HCT116 (cell line): ENCODE results near the gene NUDT2. TPM values are rescaled to one million over a fixed set of nuclear protein-coding genes. Genes with fewer than 3 reads are reported as not detected.
A peak's percentile ranks its signal among the peaks of the same experiment; 100 is the strongest.

Experiments used
- ATAC-seq: fragments of 200-7000 bp; cut with Tn5 transposase; 2 replicates; pipeline ENCODE4 v1.9.1; 2020; ENCODE audit warnings: mild to moderate bottlenecking, moderate library complexity
- BruUV-seq: library from RNA; stranded (reverse); fragments of 400-500 nt; replicated peaks from 2 replicates; lab custom pipeline; 2021; lab: Mats Ljungman, UMichigan
- CTCF ChIA-PET: fragments of 300-600 bp; sonication (Branson Sonifier 250); formaldehyde crosslinking; loops from one replicate; lab custom pipeline; 2021; ENCODE audit warnings: antibody characterized with exemption; lab: Charles Lee
- POLR2A ChIA-PET: fragments of 300-600, 350-600 bp; sonication (Branson Sonifier 250); formaldehyde crosslinking; loops from one replicate; lab custom pipeline; 2021; ENCODE audit warnings: antibody characterized with exemption; lab: Charles Lee
- RAD21 ChIA-PET, 2 experiments: fragments of 300-600 bp; sonication (Branson Sonifier 250); formaldehyde crosslinking; loops; one replicate each; lab custom pipeline; 2023; ENCODE audit warnings: low total read pairs in 2 of 2; ENCODE audit not compliant: uncharacterized antibody in 2 of 2, unreplicated experiment in 2 of 2, low non-redundant PET in 1 of 2; lab: Charles Lee
- DNase-seq: peaks from one replicate; pipeline ENCODE4 v3.0.0-alpha.2; 2010; ENCODE audit warnings: low read depth, low spot score
- H2AFZ ChIP-seq: fragments of 200-600 bp; shearing (Covaris generic), sonication (generic); 2 replicates; pipeline ENCODE4 v1.6.1; 2017; ENCODE audit warnings: low read depth, mixed run types, mixed read lengths, antibody characterized with exemption, low read length; ENCODE audit not compliant: poor library complexity, severe bottlenecking
- H3K27ac ChIP-seq: 2 replicates; pipeline ENCODE4 v1.5.1; 2012; ENCODE audit warnings: low read depth, low read length
- H3K27me3 ChIP-seq: fragments of 200-600 bp; sonication (generic); 2 replicates; pipeline ENCODE4 v1.6.1; 2016; ENCODE audit warnings: mixed run types, low read length, mixed read lengths; ENCODE audit not compliant: insufficient read depth
- H3K36me3 ChIP-seq, 2 experiments: fragments of 200-500 bp in 1 of 2; fragments of 200-600 bp in 1 of 2; sonication (Bioruptor generic) in 1 of 2; sonication (generic) in 1 of 2; 2 replicates each; pipeline versions ENCODE4 v1.5.1 to v1.6.1; 2014 to 2016; ENCODE audit warnings: low read length in 2 of 2, inconsistent platforms in 1 of 2, mixed read lengths in 1 of 2, mixed run types in 1 of 2; ENCODE audit not compliant: insufficient read depth in 2 of 2, control insufficient read depth in 1 of 2
- H3K4me1 ChIP-seq, 2 experiments: fragments of 200-600 bp in 1 of 2; sonication (generic) in 1 of 2; 2 replicates each; pipeline versions ENCODE4 v1.5.1 to v1.6.1; 2012 to 2017; ENCODE audit warnings: low read length in 2 of 2, inconsistent platforms in 1 of 2, mild to moderate bottlenecking in 1 of 2, mixed read lengths in 1 of 2, mixed run types in 1 of 2, moderate library complexity in 1 of 2; ENCODE audit not compliant: insufficient read depth in 2 of 2, control insufficient read depth in 1 of 2
- H3K4me2 ChIP-seq: fragments of 200-600 bp; sonication (generic); 2 replicates; pipeline ENCODE4 v1.6.1; 2017; ENCODE audit warnings: mixed run types, low read length, mixed read lengths
- H3K4me3 ChIP-seq, 2 experiments: fragments of 200-600 bp in 1 of 2; sonication (generic) in 1 of 2; replicated peaks in 1 of 2; 2 replicates each; pipeline ENCODE4 v1.5.1; 2011 to 2016; ENCODE audit warnings: low read length in 2 of 2, control low read depth in 1 of 2, low read depth in 1 of 2, mild to moderate bottlenecking in 1 of 2, mixed read lengths in 1 of 2, mixed run types in 1 of 2
- H3K79me2 ChIP-seq: fragments of 200-600 bp; sonication (generic); 2 replicates; pipeline ENCODE4 v1.6.1; 2017; ENCODE audit warnings: mild to moderate bottlenecking, mixed run types, low read length, moderate library complexity, mixed read lengths; ENCODE audit not compliant: insufficient read depth
- H3K9ac ChIP-seq: fragments of 200-600 bp; sonication (generic); 2 replicates; pipeline ENCODE4 v1.6.1; 2016; ENCODE audit warnings: low read length, mixed read lengths
- H3K9me2 ChIP-seq: fragments of 200-600 bp; sonication (generic), shearing (Covaris generic); 2 replicates; pipeline ENCODE4 v1.6.1; 2017; ENCODE audit warnings: mixed run types, mild to moderate bottlenecking, moderate library complexity; ENCODE audit not compliant: insufficient read depth
- H3K9me3 ChIP-seq, 2 experiments: fragments of 200-500 bp in 1 of 2; fragments of 200-600 bp in 1 of 2; sonication (Bioruptor generic) in 1 of 2; sonication (generic) in 1 of 2; 2 replicates each; pipeline ENCODE4 v1.6.1; 2014 to 2017; ENCODE audit warnings: low read length in 2 of 2, mixed read lengths in 2 of 2, inconsistent platforms in 1 of 2, low read depth in 1 of 2, mild to moderate bottlenecking in 1 of 2, mixed run types in 1 of 2, moderate library complexity in 1 of 2; ENCODE audit not compliant: control insufficient read depth in 1 of 2, insufficient read depth in 1 of 2
- H4K20me1 ChIP-seq: fragments of 200-600 bp; sonication (generic), shearing (Covaris generic); 2 replicates; pipeline ENCODE4 v1.6.1; 2017; ENCODE audit warnings: mixed run types, mild to moderate bottlenecking, moderate library complexity; ENCODE audit not compliant: insufficient read depth
- ATF3 ChIP-seq: IDR thresholded peaks from 2 replicates; pipeline ENCODE4 v1.6.1; 2012
- CBX3 ChIP-seq: IDR thresholded peaks from 2 replicates; pipeline ENCODE4 v1.6.1; 2012; ENCODE audit warnings: low read depth
- CEBPB ChIP-seq: IDR thresholded peaks from 2 replicates; pipeline ENCODE4 v1.6.1; 2012; ENCODE audit warnings: low read depth
- FOSL1 ChIP-seq: IDR thresholded peaks from 2 replicates; pipeline ENCODE4 v1.6.1; 2012; ENCODE audit warnings: low read depth
- JUND ChIP-seq: IDR thresholded peaks from 2 replicates; pipeline ENCODE4 v1.6.1; 2012
- POLR2A ChIP-seq: IDR thresholded peaks from 2 replicates; pipeline ENCODE4 v1.7.0; 2011; ENCODE audit warnings: borderline replicate concordance; ENCODE audit not compliant: insufficient read depth, insufficient read length; ENCODE audit errors: extremely low read depth
- SIN3A ChIP-seq: IDR thresholded peaks from 2 replicates; pipeline ENCODE4 v1.6.1; 2012; ENCODE audit warnings: low read depth
- SP1 ChIP-seq: IDR thresholded peaks from 2 replicates; pipeline ENCODE4 v1.6.1; 2012; ENCODE audit warnings: low read depth
- SRF ChIP-seq: IDR thresholded peaks from 2 replicates; pipeline ENCODE4 v1.6.1; 2012; ENCODE audit warnings: low read depth
- TCF7L2 ChIP-seq: IDR thresholded peaks from 2 replicates; pipeline ENCODE4 v1.7.0; 2011; ENCODE audit warnings: borderline replicate concordance, inconsistent platforms; ENCODE audit not compliant: insufficient read depth, insufficient read length; ENCODE audit errors: extremely low read depth
- ZNF274 ChIP-seq: fragments of 200-500 bp; sonication (Bioruptor generic); IDR thresholded peaks from 2 replicates; pipeline ENCODE4 v1.6.1; 2014; ENCODE audit warnings: mild to moderate bottlenecking, low read depth, low read length, inconsistent platforms
- intact Hi-C: fragments of 100-400 bp; cut with micrococcal nuclease; formaldehyde crosslinking; loops from 2 replicates; pipeline ENCODE4 v1.10.0; 2022
- total RNA-seq: library from RNA; stranded (reverse); gene quantifications from one replicate; pipeline ENCODE4 v1.2.1, GENCODE V29; 2021; ENCODE audit not compliant: unreplicated experiment
- TF ChIP-seq, protein P1 (sequence below), 3 experiments: fragments of 200-600 bp in 1 of 3; sonication (generic) in 1 of 3; IDR thresholded peaks in 2 of 3; conservative IDR thresholded peaks in 1 of 3; 2 replicates each; pipeline ENCODE4 v1.5.1; 2012 to 2017; ENCODE audit warnings: low read depth in 2 of 3, low read length in 2 of 3, antibody characterized with exemption in 1 of 3, borderline replicate concordance in 1 of 3, control low read depth in 1 of 3, mild to moderate bottlenecking in 1 of 3, mixed read lengths in 1 of 3, mixed run types in 1 of 3, moderate library complexity in 1 of 3; ENCODE audit not compliant: insufficient read depth in 1 of 3

Gene NUDT2
- total RNA-seq, 1 experiment from 2014 or later: 39.3 TPM

DNA sequence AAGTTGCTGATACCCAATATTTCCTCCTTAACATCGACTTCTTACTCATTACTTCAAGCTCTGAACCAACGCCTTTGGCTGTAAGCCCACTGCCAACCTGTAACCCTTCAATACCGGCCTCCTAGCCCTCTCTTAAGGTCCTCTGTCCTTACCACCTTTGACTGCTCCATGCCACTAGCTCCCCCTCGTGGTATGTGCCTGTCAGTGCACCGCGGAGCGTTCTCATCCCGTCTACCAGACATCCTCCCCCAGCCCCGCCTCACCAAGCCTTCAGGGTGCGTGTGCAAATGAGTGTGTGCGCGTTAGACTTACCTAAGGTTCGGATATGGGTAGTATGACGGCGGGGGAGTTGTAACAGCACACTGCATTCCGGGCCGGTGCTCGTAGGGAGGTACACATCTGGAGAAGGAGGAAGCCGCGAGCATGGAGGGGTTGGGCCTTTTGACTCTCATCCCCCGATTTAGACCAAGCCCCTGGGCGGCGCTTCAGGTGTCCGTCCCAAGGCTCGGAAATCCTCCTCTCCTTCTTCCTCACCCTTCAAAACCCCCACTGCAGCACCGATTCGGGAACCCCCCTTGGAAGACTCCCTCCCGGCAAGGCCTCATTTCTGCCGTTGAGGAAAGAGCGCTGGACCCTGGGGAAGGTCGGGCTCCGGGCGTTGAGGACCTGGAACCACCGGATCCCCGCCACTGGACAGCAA lies 50.1 kb downstream of the NUDT2 start:
- no peaks in the 10 kb centered on the region for H4K20me1 ChIP-seq
- intact Hi-C loops: loop anchor here (1.0 to 5.0 kb wide), 4 partner anchors 47 to 252 kb away; partner anchors contain the start of genes DCAF12 and UBAP1
- no peaks in the 10 kb centered on the region for H3K9me2 ChIP-seq
- BruUV-seq: no TSS peak
- H2AFZ ChIP-seq: peak overlapping the region; percentile 84
- no peaks in the 10 kb centered on the region for H3K27me3 ChIP-seq
- POLR2A ChIA-PET: no interaction called here
- DNase-seq (peak; percentile 77), ATAC-seq (peak; percentile 52)
- peaks cover 31 to 50% of the 10 kb centered on the region in 2 experiments for H3K4me1 ChIP-seq
- peak overlapping the region; percentile 36 to 56 for H3K4me3 ChIP-seq
- H3K4me2 ChIP-seq: peak overlapping the region; percentile 91
- peak overlapping the region; percentile 19; the same call in 1 of the 2 replicates for H3K9ac ChIP-seq
- H3K27ac ChIP-seq: peak overlapping the region; percentile 43; the same call in 1 of the 2 replicates
- no peaks in the 10 kb centered on the region for H3K79me2 ChIP-seq
- TF ChIP-seq TCF7L2 (no peak), POLR2A (no peak)
- TF ChIP-seq, protein P1, sequence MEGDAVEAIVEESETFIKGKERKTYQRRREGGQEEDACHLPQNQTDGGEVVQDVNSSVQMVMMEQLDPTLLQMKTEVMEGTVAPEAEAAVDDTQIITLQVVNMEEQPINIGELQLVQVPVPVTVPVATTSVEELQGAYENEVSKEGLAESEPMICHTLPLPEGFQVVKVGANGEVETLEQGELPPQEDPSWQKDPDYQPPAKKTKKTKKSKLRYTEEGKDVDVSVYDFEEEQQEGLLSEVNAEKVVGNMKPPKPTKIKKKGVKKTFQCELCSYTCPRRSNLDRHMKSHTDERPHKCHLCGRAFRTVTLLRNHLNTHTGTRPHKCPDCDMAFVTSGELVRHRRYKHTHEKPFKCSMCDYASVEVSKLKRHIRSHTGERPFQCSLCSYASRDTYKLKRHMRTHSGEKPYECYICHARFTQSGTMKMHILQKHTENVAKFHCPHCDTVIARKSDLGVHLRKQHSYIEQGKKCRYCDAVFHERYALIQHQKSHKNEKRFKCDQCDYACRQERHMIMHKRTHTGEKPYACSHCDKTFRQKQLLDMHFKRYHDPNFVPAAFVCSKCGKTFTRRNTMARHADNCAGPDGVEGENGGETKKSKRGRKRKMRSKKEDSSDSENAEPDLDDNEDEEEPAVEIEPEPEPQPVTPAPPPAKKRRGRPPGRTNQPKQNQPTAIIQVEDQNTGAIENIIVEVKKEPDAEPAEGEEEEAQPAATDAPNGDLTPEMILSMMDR (IDR thresholded peaks at IDR 0.05 in 2 of 3, conservative IDR thresholded peaks at IDR 0.05 in 1 of 3; ENCODE audit: borderline replicate concordance in 1 of 3, insufficient read depth in 1 of 3, low read depth in 2 of 3, low read length in 2 of 3): peak in 2 of 3 experiments; percentile 97 to 99; a peak in 4 of 6 replicates
- RAD21 ChIA-PET: no interaction called here
- H3K9me3 ChIP-seq: no peaks in the 10 kb centered on the region
- H3K36me3 ChIP-seq: no peaks in the 10 kb centered on the region
- CTCF ChIA-PET: interaction anchor here (0.6 to 6.7 kb wide), 13 partner anchors 9 to 755 kb away, joined by 3 to 54 read pairs (median 3); no protein-coding TSS in a partner anchor

DNA sequence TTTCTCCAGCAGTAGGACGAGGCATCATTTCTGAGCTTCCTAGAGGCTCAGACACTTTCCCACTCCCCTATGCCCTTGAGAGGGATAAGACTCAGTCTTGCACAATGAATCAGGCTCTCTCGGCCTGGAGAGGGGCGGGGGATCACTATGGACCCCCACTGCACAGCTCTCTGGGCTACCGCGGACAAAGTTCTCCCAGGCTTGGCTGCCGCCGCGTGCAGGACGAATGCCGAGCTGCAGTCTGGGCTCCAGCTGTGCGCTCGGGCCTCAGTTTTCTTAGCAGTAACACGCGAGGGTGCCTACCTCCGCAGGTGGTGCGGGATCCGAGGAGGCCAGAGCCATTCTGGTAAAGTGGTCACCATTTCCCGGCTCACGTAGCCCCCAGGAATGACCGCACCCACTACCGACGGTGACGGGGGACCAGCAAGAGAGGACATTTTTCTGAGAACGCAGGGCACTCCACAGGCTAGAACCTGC lies 50.7 kb downstream of the NUDT2 start:
- no peaks in the 10 kb centered on the region for H3K27me3 ChIP-seq
- ChIA-PET RAD21 (no interaction called here), POLR2A (interaction anchor here (1.1 kb wide), 1 partner anchor 125 kb away, joined by 3 read pairs; no protein-coding TSS in a partner anchor), CTCF (interaction anchor here (0.9 to 6.7 kb wide), 6 partner anchors 11 to 285 kb away, joined by 3 to 54 read pairs (median 3); no protein-coding TSS in a partner anchor)
- BruUV-seq: no TSS peak
- DNase-seq: no peak
- peak overlapping the region; percentile 91 for H3K4me2 ChIP-seq
- H4K20me1 ChIP-seq: no peaks in the 10 kb centered on the region
- H3K36me3 ChIP-seq: no peaks in the 10 kb centered on the region
- H2AFZ ChIP-seq: peak overlapping the region; percentile 84
- intact Hi-C loops: no loop called here
- no peaks in the 10 kb centered on the region for H3K79me2 ChIP-seq
- no peak for TF ChIP-seq ATF3
- TF ChIP-seq CBX3: no peak
- TF ChIP-seq, protein P1 (IDR thresholded peaks at IDR 0.05 in 2 of 3, conservative IDR thresholded peaks at IDR 0.05 in 1 of 3; ENCODE audit: borderline replicate concordance in 1 of 3, insufficient read depth in 1 of 3, low read depth in 2 of 3, low read length in 2 of 3): no peak
- TF ChIP-seq SRF: no peak
- TF ChIP-seq POLR2A: no peak
- TF ChIP-seq SIN3A: no peak
- TF ChIP-seq TCF7L2: no peak
- no peak for TF ChIP-seq JUND
- no peak for TF ChIP-seq ZNF274
- no peak for TF ChIP-seq CEBPB
- TF ChIP-seq SP1: no peak
- TF ChIP-seq FOSL1: no peak
- H3K4me3 ChIP-seq: peak overlapping the region in 1 of 2 experiments; percentile 56; a peak in 2 of 4 replicates
- peaks cover 26 to 46% of the 10 kb centered on the region in 2 experiments for H3K4me1 ChIP-seq
- no peak for ATAC-seq
- no peaks in the 10 kb centered on the region for H3K9me2 ChIP-seq
- H3K9me3 ChIP-seq: no peaks in the 10 kb centered on the region
- H3K27ac ChIP-seq: peak overlapping the region; percentile 43; the same call in 1 of the 2 replicates
- H3K9ac ChIP-seq: peak overlapping the region; percentile 19; the same call in 1 of the 2 replicates
